ENCODE results near the gene FRAS1.
"Not testable (repeated sequence)": the region's sequence is repeated elsewhere in the genome, so short reads cannot be mapped to it uniquely, and the experiment has no call there.

Gene FRAS1

GRCh38 chr4:78460368-78460767 is 403.2 kb downstream of the FRAS1 start:
- DNase-seq, result no peak

GRCh38 chr4:78464265-78464664 is 407.1 kb downstream of the FRAS1 start:
- no peak for DNase-seq

- DNase-seq, result not testable (repeated sequence)
Measured at GRCh38 chr4:78467223-78467622, 410.1 kb downstream of the FRAS1 start.

- no peak for DNase-seq
Measured at GRCh38 chr4:78468272-78468671, 411.1 kb downstream of the FRAS1 start.

GRCh38 chr4:78476108-78476704 is 419.1 kb downstream of the FRAS1 start:
- no peak for DNase-seq

GRCh38 chr4:78477276-78477675 is 420.2 kb downstream of the FRAS1 start:
- no peak for DNase-seq

- no peak for DNase-seq
Measured at GRCh38 chr4:78478523-78478922, 421.4 kb downstream of the FRAS1 start.

- DNase-seq, result no peak
Measured at GRCh38 chr4:78480286-78480685, 423.2 kb downstream of the FRAS1 start.

- DNase-seq, result no peak
Measured at GRCh38 chr4:78481180-78481579, 424.1 kb downstream of the FRAS1 start.

- no peak for DNase-seq
Measured at GRCh38 chr4:78482281-78482680, 425.2 kb downstream of the FRAS1 start.

GRCh38 chr4:78483811-78484210 is 426.7 kb downstream of the FRAS1 start:
- DNase-seq, result no peak

- no peak for DNase-seq
Measured at GRCh38 chr4:78484574-78484973, 427.5 kb downstream of the FRAS1 start.

GRCh38 chr4:78493731-78494130 is 436.6 kb downstream of the FRAS1 start:
- DNase-seq, result no peak

- no peak for DNase-seq
Measured at GRCh38 chr4:78496021-78496643, 439.0 kb downstream of the FRAS1 start.

- not testable (repeated sequence) for DNase-seq
Measured at GRCh38 chr4:78506260-78506659, 449.1 kb downstream of the FRAS1 start.

- no peak for DNase-seq
Measured at GRCh38 chr4:78509043-78509442, 451.9 kb downstream of the FRAS1 start.

GRCh38 chr4:78510108-78510507 is 453.0 kb downstream of the FRAS1 start:
- no peak for DNase-seq

- no peak for DNase-seq
Measured at GRCh38 chr4:78510681-78511080, 453.6 kb downstream of the FRAS1 start.

- no peak for DNase-seq
Measured at GRCh38 chr4:78512357-78512920, 455.3 kb downstream of the FRAS1 start.

- DNase-seq, result no peak
Measured at GRCh38 chr4:78513411-78513975, 456.4 kb downstream of the FRAS1 start.

GRCh38 chr4:78517050-78517652 is 460.0 kb downstream of the FRAS1 start:
- DNase-seq, result peak; percentile 59

GRCh38 chr4:78518561-78518960 is 461.4 kb downstream of the FRAS1 start:
- no peak for DNase-seq

GRCh38 chr4:78519962-78520361 is 462.8 kb downstream of the FRAS1 start:
- DNase-seq, result no peak

GRCh38 chr4:78520808-78521226 is 463.7 kb downstream of the FRAS1 start:
- no peak for DNase-seq
